Urinary bladder (tissue), 4 donors: Measurements from ENCODE around the gene TGM2. TPM values are rescaled to one million over a fixed set of nuclear protein-coding genes. Genes with fewer than 3 reads are reported as not detected.

Source experiments
- DNase-seq: peaks from one replicate; pipeline ENCODE4 v3.0.0-alpha.2; 2015; ENCODE audit errors: extremely low spot score
- H3K27ac ChIP-seq: one replicate; pipeline ENCODE4 v1.5.1; 2013; ENCODE audit warnings: low read depth, mild to moderate bottlenecking, moderate library complexity
- H3K36me3 ChIP-seq: one replicate; pipeline ENCODE4 v1.6.1; 2013; ENCODE audit warnings: mild to moderate bottlenecking, moderate library complexity; ENCODE audit not compliant: insufficient read depth
- H3K4me1 ChIP-seq: one replicate; pipeline ENCODE4 v1.6.1; 2013; ENCODE audit warnings: mild to moderate bottlenecking, moderate library complexity; ENCODE audit not compliant: insufficient read depth
- H3K4me3 ChIP-seq: one replicate; pipeline ENCODE4 v1.5.1; 2013; ENCODE audit warnings: low read depth, low read length
- WGBS: extraction: QIAGEN DNeasy Blood & Tissue Kit; methylation state at CpG from one replicate; pipeline ENCODE4 v1.1.7; 2013; 5-methylcytosine and 5-hydroxymethylcytosine counted together
- polyA plus RNA-seq: library from polyadenylated mRNA; stranded (reverse); fragments of 200-250 nt; gene quantifications from one replicate; pipeline ENCODE4 v1.2.3, GENCODE V29; 2013
- total RNA-seq: library from RNA; depleted of rRNA; stranded (reverse); fragments of >200 nt; gene quantifications from one replicate; pipeline ENCODE4 v1.2.3, GENCODE V29; 2014
- donor health status: healthy with polysubstance abuse.
- donor health status: healthy.

The TGM2 gene
- total RNA-seq (75.7 TPM), polyA plus RNA-seq (360 TPM)

- no peak for DNase-seq
- Histone ChIP-seq H3K36me3 (no peaks in the 10 kb centered on the region), H3K4me1 (no peaks in the 10 kb centered on the region), H3K27ac (no peak within 1 kb of the TSS), H3K4me3 (peak within 1 kb of the TSS; percentile 45)
- WGBS = 13% methylated on average over 46 of the region's 46 CpGs
Measured at GRCh38 chr20:38165089-38165965, at the start of gene TGM2. Gene TGM2, minus strand, starts transcription at chr20:38165270. Its CDS starts 72 bp downstream, at chr20:38165198.

GRCh38 chr20:38214256-38215193 lies 49.5 kb upstream of the TGM2 start:
- no peak for DNase-seq
- Histone ChIP-seq H3K27ac (no peak overlapping the region), H3K4me3 (no peak overlapping the region), H3K4me1 (no peaks in the 10 kb centered on the region), H3K36me3 (no peaks in the 10 kb centered on the region)
- WGBS = 76% methylated on average over 19 of the region's 19 CpGs

DNA sequence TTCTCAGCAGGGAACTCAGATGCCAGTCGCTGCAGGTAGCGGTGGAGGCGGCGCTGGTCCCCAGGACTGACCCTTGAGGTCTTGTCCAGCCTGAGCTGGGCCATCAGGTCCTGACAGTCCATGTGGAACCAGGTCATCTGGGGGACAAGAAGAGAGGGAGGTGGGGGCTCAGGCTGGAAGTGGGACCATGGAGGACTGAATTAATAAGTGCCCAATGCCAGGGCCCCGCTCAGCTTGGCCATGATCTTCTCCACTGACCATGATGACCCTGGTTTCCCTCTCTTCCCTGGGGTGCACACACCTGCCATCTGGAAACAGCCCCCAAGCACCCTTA lies 48.5 kb upstream of the TGM2 start:
- WGBS = 96% methylated on average over 5 of the region's 5 CpGs
- no peak overlapping the region for H3K4me3 ChIP-seq
- H3K36me3 ChIP-seq = no peaks in the 10 kb centered on the region
- DNase-seq = no peak
- H3K4me1 ChIP-seq = no peaks in the 10 kb centered on the region
- H3K27ac ChIP-seq = no peak overlapping the region

- H3K36me3 ChIP-seq = no peaks in the 10 kb centered on the region
- no peak overlapping the region for H3K27ac ChIP-seq
- H3K4me3 ChIP-seq = no peak overlapping the region
- 72% methylated on average over 18 of the region's 18 CpGs for WGBS
- no peak for DNase-seq
- H3K4me1 ChIP-seq = no peaks in the 10 kb centered on the region
Measured at GRCh38 chr20:38212806-38213606, 47.9 kb upstream of the TGM2 start.

DNA sequence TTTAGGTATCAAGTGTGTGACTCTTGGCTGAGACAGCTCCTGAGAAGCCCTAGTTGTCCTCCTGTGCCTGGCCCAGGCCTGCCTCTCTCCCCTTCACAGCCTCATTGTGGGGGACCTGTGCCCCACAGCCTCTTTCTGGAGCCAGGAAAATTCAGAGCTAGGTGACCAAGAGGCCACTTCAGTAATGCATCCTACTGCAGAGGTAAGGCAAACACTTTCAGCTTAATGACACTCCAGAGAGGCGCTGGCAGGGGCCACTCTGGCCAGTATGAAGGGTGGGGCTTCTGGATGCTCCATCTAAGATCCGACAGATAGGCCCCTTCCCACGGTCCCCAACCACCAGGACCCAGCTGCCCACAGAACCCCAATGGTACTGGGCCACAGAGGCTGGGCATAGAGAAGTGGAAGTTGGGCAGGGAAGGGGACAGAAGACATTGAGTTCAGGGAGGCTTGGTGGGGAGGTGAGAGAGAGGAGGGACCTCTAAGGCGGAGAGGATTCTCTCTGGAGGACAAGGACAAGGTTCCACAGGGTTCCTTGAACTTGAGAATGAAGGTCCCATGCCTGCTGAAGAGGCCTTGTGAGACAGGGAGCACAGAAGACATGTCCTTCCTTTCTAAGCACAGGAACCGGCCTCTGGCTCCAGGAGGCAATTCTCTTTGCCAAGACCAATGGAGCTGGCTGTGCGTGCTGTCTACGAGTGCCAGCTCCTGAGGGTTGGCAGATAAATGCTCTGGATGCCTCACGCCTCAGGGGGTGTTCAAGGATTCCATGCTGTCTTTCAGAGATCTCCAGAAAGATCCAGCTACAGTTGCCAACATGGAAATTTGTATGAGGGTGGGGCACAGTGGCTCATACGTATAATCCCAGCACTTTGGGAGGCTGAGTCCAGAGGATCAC lies 46.4 kb upstream of the TGM2 start:
- WGBS = 72% methylated on average over 9 of the region's 9 CpGs
- no peaks in the 10 kb centered on the region for H3K4me1 ChIP-seq
- no peak overlapping the region for H3K27ac ChIP-seq
- no peak for DNase-seq
- H3K36me3 ChIP-seq = no peaks in the 10 kb centered on the region
- H3K4me3 ChIP-seq = no peak overlapping the region

GRCh38 chr20:38210741-38211140 lies 45.7 kb upstream of the TGM2 start:
- WGBS = 65% methylated on average over 6 of the region's 6 CpGs
- Histone ChIP-seq H3K27ac (no peak overlapping the region), H3K36me3 (no peaks in the 10 kb centered on the region), H3K4me1 (no peaks in the 10 kb centered on the region), H3K4me3 (no peak overlapping the region)
- no peak for DNase-seq

DNA sequence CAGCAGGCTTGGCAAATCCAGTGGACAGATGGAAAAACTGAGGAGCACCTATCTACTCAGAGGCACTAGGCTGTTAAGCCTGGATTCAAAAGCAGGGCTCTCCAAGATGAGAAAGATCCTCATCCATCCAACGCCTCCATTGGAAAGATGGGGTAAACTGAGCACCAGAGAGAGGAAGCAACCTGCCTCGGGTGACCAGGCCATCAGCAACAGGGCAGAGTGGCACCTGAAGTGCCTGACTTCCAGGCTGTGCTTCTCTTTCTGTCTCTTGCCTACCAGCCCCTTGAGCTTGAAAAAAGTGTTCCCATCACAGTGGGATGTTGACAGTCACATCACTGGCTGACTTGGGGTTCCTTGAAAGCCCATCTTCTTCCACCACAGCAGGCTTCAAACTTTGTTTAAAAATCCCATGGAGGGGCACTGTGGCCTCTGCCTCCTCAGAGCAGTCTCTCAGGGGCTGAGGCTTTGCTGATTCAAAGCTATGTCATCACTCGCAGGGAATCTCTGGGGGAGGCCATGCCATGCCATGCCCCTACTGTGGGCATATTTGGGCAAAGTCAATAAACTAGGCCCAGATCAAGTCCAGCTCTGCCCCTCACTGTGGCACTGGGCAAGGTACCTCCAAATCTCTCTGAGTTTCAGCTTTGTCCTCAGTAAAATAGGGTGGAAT lies 44.8 kb upstream of the TGM2 start:
- no peaks in the 10 kb centered on the region for H3K36me3 ChIP-seq
- no peaks in the 10 kb centered on the region for H3K4me1 ChIP-seq
- no peak overlapping the region for H3K27ac ChIP-seq
- WGBS = 95% methylated on average over 3 of the region's 3 CpGs
- H3K4me3 ChIP-seq = no peak overlapping the region
- DNase-seq = no peak

DNA sequence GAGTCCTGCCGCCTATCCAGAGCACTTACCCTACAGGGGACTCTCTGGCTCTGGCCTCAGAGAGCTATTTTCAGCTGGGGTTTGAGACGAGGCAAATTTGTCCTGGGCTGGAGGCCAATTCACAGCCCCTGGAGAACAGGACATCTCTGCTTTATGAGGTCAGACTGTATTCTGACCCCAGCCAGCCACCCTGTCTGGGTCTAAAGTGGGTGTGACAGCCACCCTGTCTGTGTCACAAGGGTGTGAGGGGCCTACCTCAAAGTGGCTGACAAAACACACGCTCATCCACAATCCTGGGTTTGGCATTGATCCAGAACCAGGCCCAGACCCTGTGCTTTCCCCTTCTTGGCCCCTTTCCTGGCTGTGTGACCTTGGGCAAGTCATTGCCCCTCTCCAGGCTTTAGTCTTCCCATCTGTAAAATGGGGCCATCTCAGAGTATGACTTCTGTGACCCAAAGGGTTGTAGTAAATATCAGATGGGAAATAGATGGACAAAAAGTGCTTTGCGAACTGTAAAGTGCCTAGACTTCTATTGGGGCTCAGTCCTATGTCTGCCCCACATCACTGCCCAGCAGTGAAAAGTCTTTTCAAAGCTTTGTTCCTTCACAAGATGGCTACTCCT lies 44.1 kb upstream of the TGM2 start:
- Histone ChIP-seq H3K27ac (no peak overlapping the region), H3K4me1 (no peaks in the 10 kb centered on the region), H3K36me3 (no peaks in the 10 kb centered on the region), H3K4me3 (no peak overlapping the region)
- DNase-seq = no peak
- WGBS = 60% methylated on average over 4 of the region's 4 CpGs

DNA sequence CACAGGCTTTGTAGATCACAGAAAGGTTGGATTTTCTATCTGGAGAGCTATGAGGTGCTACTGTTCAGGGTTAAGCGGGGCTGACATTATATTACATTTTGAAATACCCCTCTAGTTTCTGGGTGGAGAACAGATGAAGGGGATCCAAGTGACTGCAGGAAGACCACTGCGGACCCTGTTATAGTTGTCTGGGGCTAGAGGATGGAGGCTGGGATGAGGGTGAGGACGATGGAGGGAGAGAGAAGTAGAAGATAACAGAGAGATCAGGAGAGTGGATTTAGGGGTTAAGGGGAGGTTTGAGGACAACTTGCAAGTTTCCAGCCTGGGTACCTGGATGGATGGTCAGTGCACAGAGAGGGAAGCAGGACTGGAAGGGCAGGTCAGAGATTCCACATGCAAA lies 43.5 kb upstream of the TGM2 start:
- no peak for DNase-seq
- WGBS = 95% methylated on average over 3 of the region's 3 CpGs
- no peak overlapping the region for H3K4me3 ChIP-seq

GRCh38 chr20:38208088-38208487 lies 43.0 kb upstream of the TGM2 start:
- H3K4me3 ChIP-seq = no peak overlapping the region
- no peaks in the 10 kb centered on the region for H3K36me3 ChIP-seq
- WGBS = 87% methylated on average over 1 of the region's 1 CpG
- H3K27ac ChIP-seq = no peak overlapping the region
- DNase-seq = no peak
- no peaks in the 10 kb centered on the region for H3K4me1 ChIP-seq

More for the DNA sequence above, 43.5 kb upstream of the TGM2 start:
- Histone ChIP-seq H3K4me1 (no peaks in the 10 kb centered on the region), H3K27ac (no peak overlapping the region), H3K36me3 (no peaks in the 10 kb centered on the region)

DNA sequence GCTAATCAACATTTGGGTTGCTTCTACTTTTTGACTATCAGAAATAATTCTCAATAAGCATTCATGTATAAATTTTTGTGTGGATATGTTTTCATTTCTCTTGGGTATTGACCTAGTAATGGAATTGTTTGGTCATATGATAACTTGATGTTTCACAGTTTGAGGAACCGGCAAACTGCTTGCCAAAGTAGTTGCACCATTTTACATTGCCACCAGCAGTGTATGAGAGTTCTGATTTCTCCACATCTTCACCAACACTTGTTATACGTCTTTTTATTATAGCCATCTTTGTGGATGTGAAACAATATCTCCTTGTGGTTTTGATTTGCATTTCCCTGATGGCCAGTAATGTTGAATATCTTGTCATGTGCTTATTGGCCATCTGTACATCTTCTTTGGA lies 42.6 kb upstream of the TGM2 start:
- H3K4me3 ChIP-seq = no peak overlapping the region
- no peak for DNase-seq
- no peak overlapping the region for H3K27ac ChIP-seq
- no peaks in the 10 kb centered on the region for H3K4me1 ChIP-seq
- 63% methylated on average over 2 of the region's 2 CpGs for WGBS
- no peaks in the 10 kb centered on the region for H3K36me3 ChIP-seq

GRCh38 chr20:38205001-38205400 lies 39.9 kb upstream of the TGM2 start:
- Histone ChIP-seq H3K4me3 (no peak overlapping the region), H3K36me3 (no peaks in the 10 kb centered on the region), H3K27ac (no peak overlapping the region), H3K4me1 (no peaks in the 10 kb centered on the region)
- no peak for DNase-seq
- 41% methylated on average over 3 of the region's 3 CpGs for WGBS
